ENCODE data around the gene GYG2. TPM values are rescaled to one million over a fixed set of nuclear protein-coding genes. Genes with fewer than 3 reads are reported as not detected.
A peak's percentile ranks its signal among the peaks of the same experiment; 100 is the strongest.

The GYG2 gene
- total RNA-seq, 1 donor from 2014 or later: 49.2 TPM

DNA sequence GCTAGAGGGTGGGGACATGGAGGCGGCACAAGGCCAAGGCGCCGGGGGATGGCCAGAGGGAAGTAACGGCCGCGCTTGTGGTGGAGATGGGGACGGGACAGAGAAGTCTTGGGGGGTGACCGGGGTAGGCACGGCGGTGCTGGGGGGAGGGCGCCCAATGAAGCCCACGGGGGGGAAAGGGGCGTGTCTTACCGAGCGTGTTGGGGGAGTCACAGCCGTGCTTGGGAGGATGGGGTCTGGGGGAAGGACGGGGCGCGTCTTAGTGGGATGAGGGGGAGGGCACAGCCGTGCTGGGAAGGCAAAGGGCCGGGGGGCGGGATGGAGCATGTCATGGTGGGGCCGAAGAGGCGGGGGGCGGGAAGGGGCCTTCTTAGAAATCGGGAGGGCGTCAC lies 99.5 kb downstream of the GYG2 start:
- H3K4me3 Mint-ChIP-seq: peak overlapping the region; percentile 93
- peak; percentile 75 for DNase-seq (ENCODE audit: extremely low spot score, unreplicated experiment)
- H3K36me3 Mint-ChIP-seq: peaks cover 17% of the 10 kb centered on the region
- H3K9me3 Mint-ChIP-seq: peaks cover 5% of the 10 kb centered on the region
- TF ChIP-seq, protein P1, sequence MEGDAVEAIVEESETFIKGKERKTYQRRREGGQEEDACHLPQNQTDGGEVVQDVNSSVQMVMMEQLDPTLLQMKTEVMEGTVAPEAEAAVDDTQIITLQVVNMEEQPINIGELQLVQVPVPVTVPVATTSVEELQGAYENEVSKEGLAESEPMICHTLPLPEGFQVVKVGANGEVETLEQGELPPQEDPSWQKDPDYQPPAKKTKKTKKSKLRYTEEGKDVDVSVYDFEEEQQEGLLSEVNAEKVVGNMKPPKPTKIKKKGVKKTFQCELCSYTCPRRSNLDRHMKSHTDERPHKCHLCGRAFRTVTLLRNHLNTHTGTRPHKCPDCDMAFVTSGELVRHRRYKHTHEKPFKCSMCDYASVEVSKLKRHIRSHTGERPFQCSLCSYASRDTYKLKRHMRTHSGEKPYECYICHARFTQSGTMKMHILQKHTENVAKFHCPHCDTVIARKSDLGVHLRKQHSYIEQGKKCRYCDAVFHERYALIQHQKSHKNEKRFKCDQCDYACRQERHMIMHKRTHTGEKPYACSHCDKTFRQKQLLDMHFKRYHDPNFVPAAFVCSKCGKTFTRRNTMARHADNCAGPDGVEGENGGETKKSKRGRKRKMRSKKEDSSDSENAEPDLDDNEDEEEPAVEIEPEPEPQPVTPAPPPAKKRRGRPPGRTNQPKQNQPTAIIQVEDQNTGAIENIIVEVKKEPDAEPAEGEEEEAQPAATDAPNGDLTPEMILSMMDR (conservative IDR thresholded peaks at IDR 0.05): no peak
- H3K4me1 Mint-ChIP-seq (ENCODE audit: unreplicated experiment): peaks cover 12% of the 10 kb centered on the region
- no peaks in the 10 kb centered on the region for H3K27me3 Mint-ChIP-seq
- peak overlapping the region; percentile 97 for H3K27ac Mint-ChIP-seq

DNA sequence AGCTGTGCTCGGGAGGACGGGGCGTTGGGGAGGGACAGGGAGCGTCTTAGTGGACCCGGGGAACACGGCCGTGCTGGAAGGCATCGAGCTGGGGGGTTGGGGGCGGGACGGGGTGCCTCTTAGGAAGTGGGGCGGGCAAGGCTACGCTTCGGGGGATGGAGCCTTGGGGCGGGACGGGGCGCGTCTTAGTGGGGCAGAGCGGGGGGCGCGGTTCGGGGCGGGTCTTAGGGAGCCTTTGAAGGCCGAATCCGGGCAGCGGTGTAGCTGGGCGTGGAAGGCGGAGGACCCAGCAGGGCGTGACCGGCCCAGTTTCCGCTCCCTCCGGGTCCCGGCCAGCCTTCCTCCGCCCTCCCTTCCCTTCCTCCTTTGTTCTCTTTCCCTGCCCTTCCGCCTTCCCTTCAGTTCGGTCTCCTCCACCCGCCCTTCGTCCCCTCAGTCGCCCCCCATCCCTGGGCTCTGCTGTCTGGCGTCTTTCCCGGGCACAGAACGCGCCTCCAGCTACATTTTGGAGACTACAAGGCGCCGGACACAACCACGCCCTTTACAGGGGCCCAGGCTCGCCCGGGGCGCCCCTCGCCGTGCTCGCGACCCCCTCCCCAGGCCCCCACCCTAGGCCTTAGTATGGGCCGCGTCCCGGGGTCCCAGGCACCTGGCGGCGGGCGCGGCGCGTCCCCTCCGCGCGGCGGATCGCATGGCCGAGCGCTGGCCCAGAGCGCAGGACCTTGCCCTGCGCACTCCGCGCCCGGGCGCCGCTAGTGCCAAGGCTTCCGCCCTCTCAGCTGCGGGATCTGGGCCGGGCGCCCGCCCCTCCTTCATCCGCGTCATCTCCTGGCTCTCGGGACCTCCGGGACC lies 100.1 kb downstream of the GYG2 start, which contains the start of gene ARSD:
ARSD (minus strand) TSS at position 757 of the 852 bp plus-strand sequence; CDS start at position 693, 64 bp downstream.
- no peaks in the 10 kb centered on the region for H3K27me3 Mint-ChIP-seq

GRCh38 chrX:2931155-2931554 lies 102.4 kb downstream of the GYG2 start:
- no peak for DNase-seq (ENCODE audit: extremely low spot score, unreplicated experiment)
- Mint-ChIP-seq H3K4me1 (ENCODE audit: unreplicated experiment) (peaks cover 12% of the 10 kb centered on the region), H3K4me3 (no peak overlapping the region), H3K27ac (no peak overlapping the region), H3K27me3 (no peaks in the 10 kb centered on the region), H3K9me3 (peaks cover 5% of the 10 kb centered on the region), H3K36me3 (peaks cover 17% of the 10 kb centered on the region)
- TF ChIP-seq, protein P1 (conservative IDR thresholded peaks at IDR 0.05): no peak

More for the DNA sequence above, 100.1 kb downstream of the GYG2 start, which contains the start of gene ARSD:
- Mint-ChIP-seq H3K9me3 (peaks cover 5% of the 10 kb centered on the region), H3K4me3 (peak within 1 kb of the TSS; percentile 93), H3K36me3 (peaks cover 12% of the 10 kb centered on the region), H3K27ac (peak within 1 kb of the TSS; percentile 97), H3K4me1 (ENCODE audit: unreplicated experiment) (peaks cover 12% of the 10 kb centered on the region)
- DNase-seq (ENCODE audit: extremely low spot score, unreplicated experiment): peak; percentile 93
- TF ChIP-seq, protein P1 (conservative IDR thresholded peaks at IDR 0.05): no peak

DNA sequence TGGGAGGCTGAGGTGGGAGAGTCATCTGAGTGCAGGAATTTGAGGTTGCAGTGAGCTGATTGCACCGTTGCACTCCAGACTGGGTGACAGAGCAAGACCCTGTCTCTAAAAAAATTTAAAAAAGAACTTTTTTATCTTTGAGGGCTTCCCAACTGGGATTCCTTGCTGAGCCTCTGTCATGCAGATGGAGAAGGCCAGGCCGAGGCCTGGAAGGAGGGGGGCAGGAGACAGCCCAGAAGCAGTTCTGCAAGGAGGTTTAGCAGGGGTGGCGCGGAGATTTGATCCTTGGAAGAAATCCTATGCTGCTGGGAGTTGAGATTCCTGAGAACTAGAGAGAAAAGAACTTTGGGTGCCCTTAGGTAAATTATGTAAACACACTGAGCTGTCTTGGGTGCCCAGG lies 102.9 kb downstream of the GYG2 start:
- Mint-ChIP-seq H3K4me1 (ENCODE audit: unreplicated experiment) (peaks cover 12% of the 10 kb centered on the region), H3K9me3 (peaks cover 5% of the 10 kb centered on the region), H3K36me3 (peaks cover 17% of the 10 kb centered on the region), H3K27ac (peak overlapping the region; percentile 49), H3K27me3 (no peaks in the 10 kb centered on the region), H3K4me3 (peak overlapping the region; percentile 1)
- DNase-seq (ENCODE audit: extremely low spot score, unreplicated experiment): no peak
- TF ChIP-seq, protein P1 (conservative IDR thresholded peaks at IDR 0.05): no peak

Other genes with a start within 250 kb of the GYG2 start
- 292 and 372 TPM in 2 replicates for gene CD99, start 137.6 kb upstream of the GYG2 start, total RNA-seq (ENCODE audit: low replicate concordance)
- 0.55 and 0.63 TPM in 2 replicates for gene XG, start 76.9 kb upstream of the GYG2 start, total RNA-seq (ENCODE audit: low replicate concordance)
- 38.7 and 54.6 TPM in 2 replicates for gene ARSD, start 100.4 kb downstream of the GYG2 start, total RNA-seq (ENCODE audit: low replicate concordance)
- 0.24 TPM in 1 of 2 replicates, not detected in the other for gene ARSH, start 177.6 kb downstream of the GYG2 start, total RNA-seq (ENCODE audit: low replicate concordance)
- gene ARSF, start 212.5 kb downstream of the GYG2 start, total RNA-seq (ENCODE audit: low replicate concordance): not detected in 2 replicates

All from type B pancreatic cell (in vitro differentiated cells).